Measurements from ENCODE around the gene OSGIN1.
A peak's percentile ranks its signal among the peaks of the same experiment; 100 is the strongest.

OSGIN1 gene

GRCh38 chr16:83926726-83927397, 26.2 kb upstream of the OSGIN1 start:
- peak; percentile 60 to 63 for DNase-seq (ENCODE audit: low read depth in 2 of 2)

- no peak for DNase-seq (ENCODE audit: low read depth in 2 of 2)
Observed at GRCh38 chr16:83928341-83929055, 24.5 kb upstream of the OSGIN1 start.

- no peak for DNase-seq (ENCODE audit: low read depth in 2 of 2)
Observed at GRCh38 chr16:83929811-83930555, 23.1 kb upstream of the OSGIN1 start.

GRCh38 chr16:83930730-83931500, 22.1 kb upstream of the OSGIN1 start:
- no peak for DNase-seq (ENCODE audit: low read depth in 2 of 2)

GRCh38 chr16:83931556-83931955, 21.5 kb upstream of the OSGIN1 start:
- no peak for DNase-seq (ENCODE audit: low read depth in 2 of 2)

- no peak for DNase-seq (ENCODE audit: low read depth in 2 of 2)
Observed at GRCh38 chr16:83932304-83932703, 20.7 kb upstream of the OSGIN1 start.

GRCh38 chr16:83932955-83933673, 19.9 kb upstream of the OSGIN1 start:
- no peak for DNase-seq (ENCODE audit: low read depth in 2 of 2)

- no peak for DNase-seq (ENCODE audit: low read depth in 2 of 2)
Observed at GRCh38 chr16:83933885-83934683, 19.0 kb upstream of the OSGIN1 start.

- no peak for DNase-seq (ENCODE audit: low read depth in 2 of 2)
Observed at GRCh38 chr16:83934684-83934977, 18.4 kb upstream of the OSGIN1 start.

GRCh38 chr16:83935005-83935857, 17.8 kb upstream of the OSGIN1 start:
- no peak for DNase-seq (ENCODE audit: low read depth in 2 of 2)

- DNase-seq (ENCODE audit: low read depth in 2 of 2) = no peak
Observed at GRCh38 chr16:83935858-83936255, 17.2 kb upstream of the OSGIN1 start.

- no peak for DNase-seq (ENCODE audit: low read depth in 2 of 2)
Observed at GRCh38 chr16:83936581-83937165, 16.4 kb upstream of the OSGIN1 start.

- no peak for DNase-seq (ENCODE audit: low read depth in 2 of 2)
Observed at GRCh38 chr16:83937267-83937666, 15.8 kb upstream of the OSGIN1 start.

GRCh38 chr16:83937922-83938885, 14.8 kb upstream of the OSGIN1 start:
- DNase-seq (ENCODE audit: low read depth in 2 of 2) = no peak

- DNase-seq (ENCODE audit: low read depth in 2 of 2) = no peak
Observed at GRCh38 chr16:83939266-83939855, 13.7 kb upstream of the OSGIN1 start.

GRCh38 chr16:83940119-83940518, 12.9 kb upstream of the OSGIN1 start:
- DNase-seq (ENCODE audit: low read depth in 2 of 2) = no peak

GRCh38 chr16:83940630-83941378, 12.2 kb upstream of the OSGIN1 start:
- DNase-seq (ENCODE audit: low read depth in 2 of 2) = no peak

Measured in activated CD4-positive, alpha-beta T cell treated with anti-CD3 and anti-CD28 coated beads for 24 hours (primary cell).